DMS153 treated with DMSO at 0.1 percent for 48 hours (cell line): Measurements from ENCODE around the gene ZNF416.

Source experiments
- DNase-seq: peaks from one replicate; lab custom pipeline; 2025; ENCODE audit not compliant: unreplicated experiment; lab: John Stamatoyannopoulos, UW

The ZNF416 gene

GRCh38 chr19:57559404-57560025, 19.2 kb downstream of the ZNF416 start, which contains the start of gene ZNF550:
ZNF550 (minus strand) TSS chr19:57559863; CDS start chr19:57559682, 181 bp downstream.
- peak; percentile 43 for DNase-seq

GRCh38 chr19:57559008-57559403, 19.7 kb downstream of the ZNF416 start:
- no peak for DNase-seq

GRCh38 chr19:57558525-57558924, 20.2 kb downstream of the ZNF416 start:
- no peak for DNase-seq

GRCh38 chr19:57557659-57558058, 21.1 kb downstream of the ZNF416 start:
- no peak for DNase-seq

- no peak for DNase-seq
These were observed 26.3 kb downstream of the ZNF416 start for GRCh38 chr19:57552432-57552831.

GRCh38 chr19:57546513-57546912, 32.2 kb downstream of the ZNF416 start:
- no peak for DNase-seq

- no peak for DNase-seq
These were observed 40.7 kb downstream of the ZNF416 start for GRCh38 chr19:57537953-57538547.

GRCh38 chr19:57527136-57527881, 51.4 kb downstream of the ZNF416 start, which contains the start of gene ZNF549:
ZNF549 (plus strand) TSS chr19:57527356; CDS start chr19:57527574, 218 bp downstream.
- DNase-seq, result peak; percentile 58
